ENCODE results near the gene KITLG.

DNA sequence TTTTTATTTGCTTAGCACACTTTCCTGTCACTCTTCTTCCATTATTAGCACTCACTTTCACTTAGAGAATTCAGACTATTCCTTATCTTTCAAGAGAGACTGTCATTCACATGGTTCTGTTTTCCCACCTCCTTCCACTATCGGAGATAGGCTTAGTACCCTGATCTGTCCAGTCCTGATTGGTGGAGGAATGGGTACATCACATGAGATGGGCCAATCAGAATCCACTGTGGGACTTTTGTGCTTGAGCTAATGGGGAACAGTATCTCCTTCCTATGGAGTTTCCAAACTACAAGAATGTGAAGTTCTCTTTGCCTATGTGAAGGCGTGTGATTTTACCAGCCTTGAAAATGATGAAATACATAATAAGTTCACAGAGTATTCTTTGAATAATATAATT is 4.8 kb upstream of the KITLG start:
- TF ChIP-seq POLR2AphosphoS5 (IDR thresholded peaks at IDR 0.05), result no peak
- TF ChIP-seq, protein P1, sequence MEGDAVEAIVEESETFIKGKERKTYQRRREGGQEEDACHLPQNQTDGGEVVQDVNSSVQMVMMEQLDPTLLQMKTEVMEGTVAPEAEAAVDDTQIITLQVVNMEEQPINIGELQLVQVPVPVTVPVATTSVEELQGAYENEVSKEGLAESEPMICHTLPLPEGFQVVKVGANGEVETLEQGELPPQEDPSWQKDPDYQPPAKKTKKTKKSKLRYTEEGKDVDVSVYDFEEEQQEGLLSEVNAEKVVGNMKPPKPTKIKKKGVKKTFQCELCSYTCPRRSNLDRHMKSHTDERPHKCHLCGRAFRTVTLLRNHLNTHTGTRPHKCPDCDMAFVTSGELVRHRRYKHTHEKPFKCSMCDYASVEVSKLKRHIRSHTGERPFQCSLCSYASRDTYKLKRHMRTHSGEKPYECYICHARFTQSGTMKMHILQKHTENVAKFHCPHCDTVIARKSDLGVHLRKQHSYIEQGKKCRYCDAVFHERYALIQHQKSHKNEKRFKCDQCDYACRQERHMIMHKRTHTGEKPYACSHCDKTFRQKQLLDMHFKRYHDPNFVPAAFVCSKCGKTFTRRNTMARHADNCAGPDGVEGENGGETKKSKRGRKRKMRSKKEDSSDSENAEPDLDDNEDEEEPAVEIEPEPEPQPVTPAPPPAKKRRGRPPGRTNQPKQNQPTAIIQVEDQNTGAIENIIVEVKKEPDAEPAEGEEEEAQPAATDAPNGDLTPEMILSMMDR (IDR thresholded peaks at IDR 0.05), result no peak
- no peak for TF ChIP-seq POLR2A (IDR thresholded peaks at IDR 0.05)
